GM19467 (cell line): ENCODE data around the gene NR1I2.

Experiments used
- ATAC-seq: cut with Tn5 transposase; IDR thresholded peaks from one replicate; pipeline ENCODE4 v1.9.1; 2021; ENCODE audit warnings: mild to moderate bottlenecking, moderate library complexity; ENCODE audit not compliant: unreplicated experiment

The NR1I2 gene

GRCh38 chr3:119817583-119818363, 35.9 kb downstream of the NR1I2 start:
- no peak for ATAC-seq

- no peak for ATAC-seq
Measured at GRCh38 chr3:119818937-119819336, 37.0 kb downstream of the NR1I2 start.

DNA sequence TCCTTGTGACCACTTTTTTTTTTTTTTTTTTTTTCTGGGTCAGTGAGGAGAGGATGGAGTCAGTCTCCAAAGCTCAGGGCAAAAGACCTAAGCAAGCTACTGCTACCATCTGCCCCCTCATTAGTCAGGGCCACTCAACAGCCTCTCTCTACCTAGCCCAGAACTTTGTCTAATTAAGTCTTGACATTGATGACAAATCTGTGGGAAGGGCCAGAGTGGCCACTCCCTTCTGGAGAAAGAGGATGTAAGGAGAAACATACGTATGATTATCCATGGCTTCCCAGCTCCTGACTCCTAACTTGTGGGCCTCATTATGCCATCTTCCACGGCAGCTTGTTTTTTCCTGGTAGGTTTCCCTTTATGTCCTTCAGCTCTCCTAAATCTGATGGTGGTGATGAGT, 37.9 kb downstream of the NR1I2 start:
- no peak for ATAC-seq

DNA sequence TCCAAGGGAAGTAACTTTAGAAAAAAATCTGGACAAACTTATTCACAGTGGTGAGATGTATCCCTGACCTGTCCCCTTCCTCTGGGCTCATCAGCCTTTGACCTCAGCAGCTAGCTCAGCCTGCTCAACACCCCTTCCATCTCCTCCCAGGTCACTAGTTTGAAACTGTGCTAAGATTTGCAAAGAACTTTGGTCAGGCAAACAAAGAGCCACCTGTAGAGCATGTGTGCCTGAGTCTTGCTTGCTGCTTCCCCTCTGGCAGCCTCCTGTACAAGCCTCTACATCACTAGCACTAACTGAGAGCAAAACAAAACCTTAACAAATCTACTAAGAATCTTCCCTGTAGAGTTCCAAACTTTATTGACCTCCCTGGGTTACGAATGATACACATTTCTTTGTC, 43.9 kb downstream of the NR1I2 start:
- ATAC-seq, result no peak

DNA sequence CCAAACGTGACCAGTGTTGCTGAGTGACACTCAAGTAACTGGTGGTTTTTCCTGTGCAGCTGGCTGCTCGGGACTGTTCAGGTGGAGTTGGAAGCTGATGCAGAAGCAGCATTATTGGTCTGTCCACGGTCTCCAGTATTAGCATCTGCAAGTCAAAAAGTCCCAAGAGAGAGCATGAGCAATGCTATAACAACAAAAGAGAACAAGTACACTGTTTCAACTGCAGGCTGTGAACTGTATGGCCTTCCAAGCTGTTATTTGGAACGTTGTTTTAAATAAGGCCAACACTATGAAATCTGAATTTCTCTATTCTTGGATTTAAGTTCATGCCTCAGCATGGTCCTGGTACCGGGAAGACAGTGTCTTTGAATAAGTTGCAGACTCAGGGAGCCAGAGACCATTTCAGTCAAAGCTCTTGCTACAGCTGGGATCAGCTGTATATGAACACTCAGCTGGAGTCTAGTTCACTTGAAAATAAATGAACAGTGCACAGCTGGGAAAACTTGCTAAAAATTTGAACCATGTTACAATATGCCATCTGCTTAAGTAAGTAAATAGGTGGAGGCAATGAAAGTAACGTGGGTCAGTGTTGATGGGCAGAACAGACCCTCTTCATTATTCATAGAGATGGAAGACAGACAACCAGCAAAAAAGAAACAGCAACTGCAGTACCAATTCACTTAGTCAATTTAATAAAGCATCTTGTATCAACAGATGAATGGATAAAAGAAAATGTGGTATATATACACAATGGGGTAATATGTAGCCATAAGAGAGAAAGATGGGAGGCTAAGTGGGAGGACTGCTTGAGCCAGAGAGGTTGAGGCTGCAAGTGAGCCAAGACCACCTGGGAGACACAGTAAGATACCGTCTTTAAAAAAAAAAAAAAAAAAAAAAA, 45.1 kb downstream of the NR1I2 start:
- ATAC-seq, result no peak

DNA sequence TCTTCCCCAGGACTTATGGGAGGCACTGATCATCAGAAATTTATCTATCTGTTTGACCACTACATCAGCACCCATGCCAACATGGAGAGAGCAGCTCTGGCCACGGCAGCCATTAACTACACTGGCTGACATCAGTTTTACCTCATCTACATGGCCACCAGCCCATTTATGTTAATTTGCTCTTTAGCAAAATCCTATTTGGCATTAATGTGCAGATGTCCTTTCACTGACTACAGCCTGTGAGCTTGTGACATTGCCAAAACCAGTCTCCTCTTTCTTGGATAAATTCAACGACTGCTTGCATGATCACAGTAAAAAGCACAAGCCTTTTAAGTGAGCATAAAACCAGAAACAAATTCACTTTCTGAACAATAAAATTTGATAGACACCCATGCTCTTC, 47.5 kb downstream of the NR1I2 start:
- ATAC-seq, result no peak

DNA sequence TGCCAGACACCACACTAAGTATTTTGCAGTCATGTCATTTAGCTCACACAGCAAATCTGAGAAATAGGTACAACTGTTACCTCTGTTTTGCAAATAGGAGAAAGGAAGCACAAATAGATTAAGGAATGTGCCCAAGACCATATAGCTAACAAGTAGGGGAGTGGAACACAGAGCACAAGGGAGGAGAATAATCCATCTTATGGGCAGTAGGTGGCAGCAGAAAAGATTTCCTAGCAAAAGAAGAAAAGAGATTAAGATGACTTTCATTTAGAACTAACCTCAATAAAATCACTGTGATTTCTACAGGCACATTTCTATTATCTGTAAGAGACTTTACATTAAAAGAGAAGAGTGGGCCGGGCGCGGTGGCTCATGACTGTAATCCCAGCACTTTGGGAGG, 49.1 kb downstream of the NR1I2 start:
- no peak for ATAC-seq

- ATAC-seq, result no peak
Measured at GRCh38 chr3:119831941-119832371, 50.1 kb downstream of the NR1I2 start.

- ATAC-seq, result no peak
Measured at GRCh38 chr3:119834754-119835370, 53.0 kb downstream of the NR1I2 start.

DNA sequence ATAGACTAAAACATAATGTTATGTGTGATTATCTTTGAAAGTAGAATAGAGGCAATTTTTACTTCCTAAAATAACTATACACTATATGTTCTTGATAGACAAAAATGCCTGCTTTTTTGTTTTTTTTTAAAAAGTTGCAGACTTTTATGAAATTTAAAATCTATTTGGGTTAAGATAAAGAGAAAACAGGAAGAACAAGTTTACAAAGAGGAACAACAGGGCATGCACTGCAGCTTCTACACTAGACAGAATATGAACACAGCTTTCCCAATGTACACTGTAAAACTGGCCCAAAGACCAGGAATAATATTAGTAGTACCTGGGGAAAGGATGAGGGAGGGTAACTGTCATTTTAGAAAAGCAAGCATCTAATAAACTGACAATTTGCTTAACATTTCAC, 53.7 kb downstream of the NR1I2 start:
- ATAC-seq, result no peak

DNA sequence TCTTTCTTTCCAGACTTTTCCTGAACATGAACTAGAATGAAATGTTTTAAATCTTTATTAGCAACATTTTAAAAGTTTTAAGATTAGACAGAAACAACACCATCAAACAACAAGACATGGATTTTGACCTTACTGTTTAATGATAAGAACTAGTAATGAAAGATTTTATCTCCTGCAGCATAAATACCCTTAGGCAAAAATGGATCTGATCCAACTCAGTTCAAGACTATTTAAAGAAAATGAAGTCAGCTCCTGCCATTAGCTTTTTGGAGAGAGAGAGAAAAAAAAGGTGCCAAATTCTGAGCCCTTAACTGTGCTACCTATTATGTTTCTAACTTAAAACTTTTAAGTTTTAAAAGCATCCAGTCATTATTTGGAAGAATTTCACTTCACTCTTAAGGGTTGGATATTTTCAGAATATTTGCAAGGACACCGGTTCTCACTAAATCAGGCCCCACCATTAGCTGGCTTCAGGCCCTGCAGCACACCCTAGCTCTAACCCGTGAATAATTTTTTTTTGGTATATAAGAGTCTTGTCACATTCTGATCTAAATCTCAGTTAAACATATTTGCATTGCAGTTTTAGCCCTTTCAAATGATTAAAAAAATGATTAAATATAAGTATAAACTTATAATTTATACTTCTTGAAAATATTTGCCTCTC, 60.0 kb downstream of the NR1I2 start:
- no peak for ATAC-seq

DNA sequence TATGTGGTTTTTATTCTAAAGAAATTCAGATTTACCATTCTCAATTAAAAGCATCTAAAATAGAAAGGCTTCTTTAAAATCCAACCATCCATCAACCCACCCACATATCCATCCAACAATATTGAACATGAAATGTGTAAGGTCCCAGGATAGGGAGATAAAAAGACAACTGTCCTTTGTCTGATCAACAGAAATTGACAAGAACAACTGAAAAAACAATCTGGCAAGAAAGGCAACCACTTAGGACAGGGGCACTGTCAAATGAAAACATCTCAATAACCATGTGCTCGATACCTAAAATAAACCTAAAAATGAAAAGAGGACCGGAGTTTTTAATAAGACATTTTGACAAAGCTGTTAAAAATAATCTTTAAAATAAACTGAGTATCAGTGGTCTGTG, 67.2 kb downstream of the NR1I2 start:
- no peak for ATAC-seq

DNA sequence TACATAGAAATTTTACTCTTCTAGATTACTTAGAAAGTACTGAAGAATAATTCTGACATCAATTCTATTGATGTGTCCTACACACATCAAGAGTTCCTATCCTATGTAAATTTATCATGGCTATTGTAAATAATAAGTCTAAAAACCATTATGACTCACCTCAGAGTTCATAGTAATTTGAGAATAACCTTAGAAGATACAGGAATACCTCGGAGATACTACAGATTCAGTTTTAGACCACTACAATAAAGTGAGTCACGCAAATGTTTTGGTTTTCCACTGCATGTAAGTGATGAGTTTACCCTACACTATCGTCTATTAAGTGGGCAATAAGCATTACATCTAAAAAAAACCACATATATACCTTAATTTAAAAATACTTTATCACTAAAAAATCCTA, 74.8 kb downstream of the NR1I2 start:
- no peak for ATAC-seq

GRCh38 chr3:119858957-119859356, 77.1 kb downstream of the NR1I2 start:
- ATAC-seq, result no peak

DNA sequence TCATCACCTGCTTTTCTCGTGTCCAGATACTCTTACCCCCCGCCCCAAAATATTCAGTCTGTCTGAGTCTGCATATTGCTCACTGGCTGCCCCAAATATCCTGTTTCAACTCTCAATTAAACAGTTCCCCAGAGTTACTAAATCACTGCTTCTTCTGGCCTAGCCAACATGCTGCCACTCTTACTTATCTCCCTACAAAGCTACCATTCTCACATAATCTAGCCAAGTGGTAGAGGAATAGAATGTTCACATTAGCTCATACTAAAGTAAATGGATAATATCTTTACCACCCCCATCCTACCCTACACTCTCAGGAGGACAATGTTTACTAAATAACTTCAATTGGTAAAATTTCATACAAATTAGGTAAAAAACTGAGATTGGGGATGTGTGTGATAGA, 77.8 kb downstream of the NR1I2 start:
- ATAC-seq, result no peak

GRCh38 chr3:119861681-119862080, 79.8 kb downstream of the NR1I2 start:
- ATAC-seq, result no peak

- ATAC-seq, result no peak
Measured at GRCh38 chr3:119862616-119863015, 80.7 kb downstream of the NR1I2 start.

GRCh38 chr3:119864476-119864875, 82.6 kb downstream of the NR1I2 start:
- no peak for ATAC-seq
